Skin of body (tissue), 2 donors: ENCODE data around the gene SF3B6. TPM values are rescaled to one million over a fixed set of nuclear protein-coding genes. Genes with fewer than 3 reads are reported as not detected.
"Not testable (repeated sequence)": the region's sequence is repeated elsewhere in the genome, so short reads cannot be mapped to it uniquely, and the experiment has no call there.

Experiments used
- DNase-seq: peaks from one replicate; lab custom pipeline; 2025; lab: John Stamatoyannopoulos, UW
- total RNA-seq: library from RNA; depleted of rRNA; stranded (reverse); fragments of >200 nt; gene quantifications from one replicate; pipeline ENCODE4 v1.2.3, GENCODE V29; 2014

SF3B6 gene
- total RNA-seq, 1 donor from 2014 or later: 94.8 TPM

GRCh38 chr2:24052951-24053350 is 23.2 kb downstream of the SF3B6 start:
- DNase-seq: no peak

GRCh38 chr2:24051833-24052232 is 24.3 kb downstream of the SF3B6 start:
- DNase-seq: no peak

GRCh38 chr2:24050041-24050979 is 25.8 kb downstream of the SF3B6 start:
- DNase-seq: no peak

GRCh38 chr2:24049485-24050021 is 26.6 kb downstream of the SF3B6 start, which contains the start of gene FKBP1B:
Gene FKBP1B, plus strand, starts transcription at chr2:24049741. Its CDS starts 109 bp downstream, at chr2:24049850.
- no peak for DNase-seq

- DNase-seq: no peak
Observed at GRCh38 chr2:24048769-24049484, 27.2 kb downstream of the SF3B6 start.

- DNase-seq: no peak
Observed at GRCh38 chr2:24047703-24048033, 28.5 kb downstream of the SF3B6 start.

GRCh38 chr2:24046930-24047702 is 29.0 kb downstream of the SF3B6 start, which contains the start of gene WDCP:
Gene WDCP, minus strand, starts transcription at chr2:24047391. Its CDS starts 7,897 bp downstream, at chr2:24039494.
- peak; percentile 99 for DNase-seq

GRCh38 chr2:24046599-24046929 is 29.6 kb downstream of the SF3B6 start:
- DNase-seq: no peak

- no peak for DNase-seq
Observed at GRCh38 chr2:24045511-24046508, 30.3 kb downstream of the SF3B6 start.

- not testable (repeated sequence) for DNase-seq
Observed at GRCh38 chr2:24043133-24043532, 33.0 kb downstream of the SF3B6 start.

- no peak for DNase-seq
Observed at GRCh38 chr2:24040511-24040910, 35.6 kb downstream of the SF3B6 start.

GRCh38 chr2:24038786-24039499 is 37.2 kb downstream of the SF3B6 start:
- no peak for DNase-seq

GRCh38 chr2:24026233-24026632 is 49.9 kb downstream of the SF3B6 start:
- no peak for DNase-seq

- DNase-seq: no peak
Observed at GRCh38 chr2:24024996-24025663, 51.0 kb downstream of the SF3B6 start.

- no peak for DNase-seq
Observed at GRCh38 chr2:24024018-24024417, 52.1 kb downstream of the SF3B6 start.

GRCh38 chr2:24022975-24023575 is 53.1 kb downstream of the SF3B6 start:
- DNase-seq: no peak

GRCh38 chr2:24022324-24022974 is 53.7 kb downstream of the SF3B6 start:
- DNase-seq: no peak
